HG03565 (cell line): ENCODE results near the gene CSH1.
"Not testable (repeated sequence)": the region's sequence is repeated elsewhere in the genome, so short reads cannot be mapped to it uniquely, and the experiment has no call there.

Experiments
- ATAC-seq: cut with Tn5 transposase; IDR thresholded peaks from one replicate; pipeline ENCODE4 v1.9.1; 2021; ENCODE audit warnings: mild to moderate bottlenecking, moderate library complexity; ENCODE audit not compliant: unreplicated experiment

The CSH1 gene

GRCh38 chr17:63896524-63897354, at the start of gene CSH1:
CSH1 (minus strand) TSS chr17:63896574; CDS start chr17:63896511, 63 bp downstream.
- ATAC-seq: not testable (repeated sequence)

- ATAC-seq: no peak
These were observed 49.5 kb upstream of the CSH1 start for GRCh38 chr17:63945784-63946439.

GRCh38 chr17:63944736-63945499, 48.5 kb upstream of the CSH1 start:
- no peak for ATAC-seq

DNA sequence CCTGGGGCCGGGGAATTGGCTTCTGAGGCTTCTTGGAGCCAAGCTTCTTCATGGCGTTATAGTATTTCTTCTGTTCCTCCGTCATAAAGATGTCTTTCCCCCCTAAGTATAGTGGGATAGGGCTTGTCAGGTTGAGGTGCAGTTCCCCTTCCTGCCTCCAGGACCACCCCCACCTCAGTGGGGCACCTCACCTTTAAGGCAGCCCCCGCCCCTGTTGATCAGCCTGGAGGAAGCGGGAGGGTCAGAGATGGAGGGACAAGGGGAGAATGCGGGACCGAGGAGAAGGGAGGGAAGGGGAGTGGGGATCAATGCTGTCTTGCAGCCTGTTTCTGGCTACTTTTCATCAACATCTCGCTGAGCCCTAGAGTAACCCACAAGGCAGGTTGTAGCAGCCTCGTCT, 47.4 kb upstream of the CSH1 start:
- ATAC-seq: no peak

GRCh38 chr17:63942309-63942985, 46.1 kb upstream of the CSH1 start:
- ATAC-seq: no peak

DNA sequence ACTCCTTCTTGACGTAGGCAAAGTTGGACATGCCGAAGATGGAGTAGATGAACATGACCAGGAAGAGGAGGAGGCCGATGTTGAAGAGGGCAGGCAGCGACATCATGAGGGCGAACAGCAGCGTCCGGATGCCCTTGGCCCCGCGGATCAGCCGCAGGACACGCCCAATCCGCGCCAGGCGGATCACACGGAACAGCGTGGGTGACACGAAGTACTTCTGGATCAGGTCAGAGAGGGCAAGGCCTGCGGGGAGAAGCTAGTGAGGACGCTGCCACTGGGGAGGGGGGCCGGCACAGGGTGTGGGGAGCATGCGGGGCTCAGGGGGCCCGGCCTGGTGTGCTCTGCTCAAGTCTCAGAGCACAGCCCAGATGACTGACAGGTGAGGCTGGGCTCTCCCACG, 45.4 kb upstream of the CSH1 start:
- ATAC-seq: no peak

- ATAC-seq: no peak
These were observed 44.8 kb upstream of the CSH1 start for GRCh38 chr17:63941162-63941561.

GRCh38 chr17:63940584-63940983, 44.2 kb upstream of the CSH1 start:
- ATAC-seq: no peak

- no peak for ATAC-seq
These were observed 43.5 kb upstream of the CSH1 start for GRCh38 chr17:63939884-63940283.

- ATAC-seq: no peak
These were observed 43.0 kb upstream of the CSH1 start for GRCh38 chr17:63939401-63939800.

DNA sequence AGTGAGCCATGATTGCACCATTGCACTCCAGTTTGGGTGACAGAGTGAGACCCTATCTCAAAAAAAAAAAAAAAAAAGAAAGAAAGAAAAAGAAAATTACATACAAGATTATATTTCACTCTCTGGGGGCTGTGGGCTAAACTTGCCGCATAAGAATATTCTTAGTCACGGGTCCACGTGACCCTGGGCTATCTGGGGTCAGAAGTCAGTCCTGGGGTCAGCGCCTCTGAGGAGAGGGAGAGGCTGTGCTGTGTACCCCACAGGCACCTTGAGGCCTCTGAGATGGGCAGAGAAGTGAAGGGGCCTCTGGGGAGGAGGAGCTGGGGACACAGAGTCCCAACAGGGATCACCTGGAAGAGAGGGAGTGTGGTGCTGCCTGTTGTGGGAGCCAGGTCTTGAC, 41.5 kb upstream of the CSH1 start:
- no peak for ATAC-seq

GRCh38 chr17:63937319-63937718, 40.9 kb upstream of the CSH1 start:
- ATAC-seq: no peak

- ATAC-seq: no peak
These were observed 38.1 kb upstream of the CSH1 start for GRCh38 chr17:63934183-63935112.

DNA sequence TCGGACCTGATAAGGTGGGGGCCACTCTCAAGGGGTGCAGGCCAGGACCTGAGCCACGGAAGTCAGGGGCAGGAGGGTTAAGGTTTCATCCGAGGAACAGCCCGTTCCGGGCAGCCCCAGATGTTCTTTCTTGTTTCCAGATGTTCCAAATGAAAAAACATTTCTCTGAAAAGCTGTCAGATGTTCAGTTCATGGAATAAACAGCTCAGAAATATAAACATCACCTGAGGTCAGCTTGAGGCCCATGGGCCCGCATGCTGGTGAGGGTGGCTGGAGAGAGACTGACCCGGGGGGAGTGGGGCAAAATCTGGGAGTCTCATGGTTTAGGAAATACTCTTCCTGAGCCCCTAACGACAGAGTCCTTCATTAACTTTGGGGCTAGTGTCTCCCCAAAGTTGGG, 37.2 kb upstream of the CSH1 start:
- ATAC-seq: no peak

- ATAC-seq: no peak
These were observed 36.3 kb upstream of the CSH1 start for GRCh38 chr17:63932721-63933120.

DNA sequence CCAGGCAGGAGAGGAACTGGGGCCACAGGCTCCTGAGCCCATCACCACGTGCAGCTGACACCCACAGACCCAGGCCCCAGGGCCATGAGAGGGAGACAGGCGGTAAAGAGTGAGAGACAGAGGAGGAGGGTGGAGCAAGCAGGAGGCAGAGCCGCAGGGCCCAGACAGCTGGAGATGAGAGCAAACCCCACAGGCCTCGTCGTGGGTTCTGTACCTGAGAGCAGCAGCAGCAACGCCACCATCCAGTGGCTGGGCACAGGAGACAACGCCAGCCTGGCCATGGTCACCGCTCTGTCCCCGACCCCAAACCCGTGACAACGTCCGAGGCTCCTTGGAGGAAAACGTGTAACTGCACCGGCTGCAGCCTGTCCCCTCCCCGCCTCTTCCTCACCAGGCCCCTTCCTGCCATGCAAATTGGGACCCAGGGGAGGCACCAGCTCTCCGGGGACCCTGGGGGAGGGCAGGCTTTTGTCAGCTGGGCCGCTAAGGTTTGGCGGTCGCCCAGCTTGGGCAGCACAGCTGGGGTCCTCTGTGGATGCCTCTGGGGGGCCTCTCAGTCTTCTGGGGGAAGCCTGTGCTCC, 35.7 kb upstream of the CSH1 start, which contains the start of gene CD79B:
Gene CD79B (minus strand): TSS at position 351 of the 581 bp plus-strand sequence. CDS start 70 bp downstream, at position 281.
- no peak for ATAC-seq

- no peak for ATAC-seq
These were observed 34.7 kb upstream of the CSH1 start for GRCh38 chr17:63930951-63931575.

GRCh38 chr17:63929860-63930766, 33.7 kb upstream of the CSH1 start:
- no peak for ATAC-seq
